Dendritic cell treated with granulocyte-macrophage colony-stimulating factor and Interleukin-4, amounts not matched to agents 40 ng/mL and 50 ng/mL, for 4 days (primary cell): ENCODE measurements around the gene SIX2.

Experiments
- H3K27ac Mint-ChIP-seq: one replicate; pipeline ENCODE4 v1.8.0; 2022; ENCODE audit warnings: mild to moderate bottlenecking, mixed read lengths
- H3K27me3 Mint-ChIP-seq: one replicate; pipeline ENCODE4 v1.8.0; 2022; ENCODE audit warnings: mild to moderate bottlenecking, mixed read lengths
- H3K36me3 Mint-ChIP-seq: one replicate; pipeline ENCODE4 v1.8.0; 2022; ENCODE audit warnings: low read depth, mixed read lengths
- H3K4me1 Mint-ChIP-seq: one replicate; pipeline ENCODE4 v1.8.0; 2022; ENCODE audit warnings: low read depth, mixed read lengths
- H3K4me3 Mint-ChIP-seq: one replicate; pipeline ENCODE4 v1.8.0; 2022; ENCODE audit warnings: mild to moderate bottlenecking, moderate library complexity, mixed read lengths
- H3K9me3 Mint-ChIP-seq: one replicate; pipeline ENCODE4 v1.8.0; 2022; ENCODE audit warnings: mixed read lengths
- intact Hi-C: fragments of 100-400 bp; cut with micrococcal nuclease; formaldehyde crosslinking; loops from one replicate; pipeline ENCODE4 v1.15.0; 2022

SIX2 gene

DNA sequence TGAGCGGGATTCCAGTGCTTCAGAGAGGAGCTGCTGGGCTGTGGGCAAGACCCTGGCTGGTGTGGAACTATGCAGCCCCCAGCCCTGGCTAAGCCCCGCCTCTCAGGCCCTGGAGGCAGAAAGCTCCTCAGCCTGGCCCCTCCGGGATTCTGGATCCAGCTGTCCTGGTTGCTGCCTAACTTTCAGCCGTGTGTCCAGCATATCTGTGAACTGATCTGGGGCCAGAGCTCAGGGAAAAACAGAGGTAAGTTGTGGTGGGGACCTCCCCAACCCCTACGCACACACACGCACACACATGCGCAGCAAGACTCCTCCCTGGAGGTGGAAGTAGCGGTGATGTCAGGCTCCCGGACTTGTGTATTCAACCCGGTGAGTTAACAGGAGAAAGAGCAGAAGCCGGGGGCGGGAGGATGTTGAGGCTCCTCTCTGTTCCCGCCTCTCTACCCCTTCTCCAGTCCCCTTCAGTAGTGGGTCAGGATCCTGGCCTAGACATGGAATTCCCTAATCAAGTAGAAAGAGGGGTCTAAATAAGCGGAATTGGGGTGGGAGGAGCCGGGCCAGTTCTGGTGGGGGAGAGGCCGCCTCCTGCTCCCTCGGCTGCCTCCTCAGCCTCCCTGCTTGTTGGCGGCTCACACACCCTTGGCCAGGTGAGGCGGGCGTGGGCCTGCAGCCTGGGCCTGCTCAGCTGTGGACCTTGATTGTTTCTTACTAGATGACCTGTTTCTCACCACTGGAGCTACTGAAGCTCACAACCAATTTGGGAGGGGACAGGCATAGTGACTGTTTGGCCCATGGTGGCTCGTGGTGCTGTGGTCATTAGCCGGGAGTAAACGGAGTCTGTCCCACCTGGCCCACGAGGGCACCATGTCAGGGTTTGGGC is 33.4 kb downstream of the SIX2 start:
- Mint-ChIP-seq H3K36me3 (no peaks in the 10 kb centered on the region), H3K27ac (no peak overlapping the region), H3K27me3 (peaks cover 26% of the 10 kb centered on the region), H3K4me1 (peaks cover 7% of the 10 kb centered on the region), H3K9me3 (no peaks in the 10 kb centered on the region), H3K4me3 (no peak overlapping the region)
- intact Hi-C loops, result no loop called here

DNA sequence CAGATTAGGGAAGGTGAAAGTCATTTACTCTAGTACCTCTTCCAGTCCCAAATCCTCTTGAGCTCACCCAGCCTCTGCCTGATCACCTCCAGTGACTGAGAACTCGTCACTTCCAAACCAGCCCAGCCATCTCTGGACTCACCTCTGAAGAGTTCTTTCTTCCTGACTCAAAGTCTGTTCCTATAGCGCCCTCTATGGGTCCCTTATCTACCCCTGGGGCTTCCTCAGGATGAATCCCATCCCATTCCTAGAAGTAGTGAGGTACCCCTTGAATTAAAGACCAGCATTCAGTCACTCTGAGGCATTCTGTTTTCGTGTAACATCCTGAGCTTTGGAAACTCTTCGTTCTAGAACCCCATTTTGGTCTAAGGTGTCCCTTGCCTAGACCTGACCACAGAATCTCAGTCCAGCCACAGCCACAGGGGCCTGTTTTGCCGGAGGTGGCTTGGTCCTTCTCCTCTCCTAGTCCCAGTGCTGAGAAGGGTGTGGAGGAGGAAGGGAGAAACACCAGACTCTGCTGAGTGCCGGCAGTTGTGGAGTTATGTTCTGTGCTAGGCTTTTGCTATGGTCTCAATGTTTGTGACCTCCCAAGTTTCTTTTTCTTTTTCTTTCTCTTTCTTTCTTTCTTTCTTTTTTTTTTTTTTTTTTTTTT is 35.1 kb downstream of the SIX2 start:
- Mint-ChIP-seq H3K36me3 (no peaks in the 10 kb centered on the region), H3K9me3 (no peaks in the 10 kb centered on the region), H3K4me1 (peaks cover 7% of the 10 kb centered on the region), H3K27ac (no peak overlapping the region), H3K27me3 (peaks cover 29% of the 10 kb centered on the region), H3K4me3 (no peak overlapping the region)
- intact Hi-C loops, result no loop called here

DNA sequence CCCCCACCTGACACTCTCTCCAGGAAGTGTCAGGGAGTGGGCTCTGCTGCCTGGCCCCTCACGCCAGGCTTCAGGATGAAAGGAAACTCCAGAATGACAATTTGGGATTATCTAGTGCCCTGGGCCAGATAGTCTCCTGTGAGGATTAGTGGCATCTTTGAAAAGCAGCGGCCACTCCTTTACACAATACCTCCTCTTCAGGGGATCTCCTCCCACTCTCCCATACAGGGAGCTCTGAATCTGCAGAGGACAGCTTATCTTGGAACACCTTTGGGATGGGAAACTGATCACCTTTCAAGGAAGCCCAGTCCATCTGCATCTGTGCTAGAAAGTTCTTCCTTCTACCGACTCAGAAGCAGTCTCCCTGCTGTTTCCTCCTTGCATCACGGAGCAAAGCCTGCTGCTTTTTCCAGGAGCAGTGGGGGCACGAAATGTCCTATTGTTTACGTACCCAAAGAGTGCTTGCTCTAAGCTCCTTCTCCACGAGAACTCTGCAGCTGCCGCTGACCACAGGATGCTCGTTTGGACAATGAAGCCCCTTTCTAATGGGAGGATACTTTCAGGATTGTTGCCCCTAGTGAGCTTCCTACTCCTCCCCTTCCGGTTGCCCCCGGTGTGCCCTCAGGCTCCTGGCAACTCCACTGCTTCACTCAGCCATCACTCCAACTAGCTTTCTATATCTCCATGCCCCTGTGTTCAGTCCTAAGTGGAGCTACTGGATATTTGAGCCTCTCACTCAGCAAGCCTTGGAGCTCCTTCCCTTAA is 36.3 kb downstream of the SIX2 start:
- Mint-ChIP-seq H3K36me3 (no peaks in the 10 kb centered on the region), H3K27ac (no peak overlapping the region), H3K27me3 (peaks cover 25% of the 10 kb centered on the region), H3K4me3 (no peak overlapping the region), H3K9me3 (no peaks in the 10 kb centered on the region), H3K4me1 (peaks cover 7% of the 10 kb centered on the region)
- intact Hi-C loops, result no loop called here

DNA sequence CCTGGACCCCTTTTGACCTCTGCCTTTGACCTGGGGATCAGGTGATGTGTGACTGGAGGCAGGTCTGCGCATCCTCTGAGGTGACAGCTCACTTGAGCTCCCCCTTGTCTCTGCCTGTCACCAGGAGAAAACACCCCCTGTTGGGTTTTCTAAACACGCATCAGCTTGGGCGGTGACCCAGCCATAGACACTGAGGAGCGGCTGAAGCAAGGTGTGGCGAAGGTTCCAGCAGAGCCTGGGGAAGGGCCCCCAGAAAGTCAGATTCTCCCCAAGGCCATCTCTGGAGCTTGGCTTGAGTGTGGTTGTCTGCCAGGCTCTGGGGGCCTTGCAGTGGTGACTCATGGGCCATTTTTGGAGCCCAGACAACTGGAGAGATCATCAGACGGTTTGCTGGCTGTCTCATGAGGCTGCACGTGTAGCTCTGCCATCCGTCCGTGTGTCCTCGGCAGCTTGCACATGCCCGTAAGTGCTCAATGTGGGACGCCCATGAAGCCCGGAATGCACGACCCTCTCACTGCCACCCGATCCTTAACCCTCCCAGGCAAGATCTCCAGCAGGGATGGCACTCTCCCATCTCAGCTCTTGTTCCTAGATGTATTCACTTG is 38.3 kb downstream of the SIX2 start:
- Mint-ChIP-seq H3K9me3 (no peaks in the 10 kb centered on the region), H3K4me3 (no peak overlapping the region), H3K4me1 (peaks cover 10% of the 10 kb centered on the region), H3K27ac (no peak overlapping the region), H3K27me3 (peaks cover 29% of the 10 kb centered on the region), H3K36me3 (no peaks in the 10 kb centered on the region)
- intact Hi-C loops, result no loop called here

DNA sequence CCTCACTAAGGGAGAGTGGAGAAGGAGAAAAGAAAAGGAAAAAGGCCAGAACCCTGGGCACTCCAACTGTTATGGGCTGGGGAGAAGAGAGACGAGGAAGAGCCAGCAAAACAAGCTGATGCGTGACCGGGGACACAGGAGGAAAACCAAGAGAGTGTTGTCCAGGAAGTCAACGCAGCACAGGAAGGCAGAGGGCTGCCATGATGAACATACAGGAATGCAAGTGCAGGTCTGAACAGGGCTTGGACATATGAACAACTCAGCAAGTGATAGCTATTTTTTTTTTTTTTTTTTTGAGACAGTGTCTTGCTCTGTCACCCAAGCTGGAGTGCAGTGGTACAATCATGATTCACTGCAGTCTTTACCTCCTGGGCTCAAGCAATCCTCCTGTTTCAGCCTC is 39.3 kb downstream of the SIX2 start:
- intact Hi-C loops, result no loop called here
- Mint-ChIP-seq H3K27ac (no peak overlapping the region), H3K36me3 (no peaks in the 10 kb centered on the region), H3K27me3 (peaks cover 26% of the 10 kb centered on the region), H3K9me3 (no peaks in the 10 kb centered on the region), H3K4me1 (peaks cover 17% of the 10 kb centered on the region), H3K4me3 (no peak overlapping the region)

DNA sequence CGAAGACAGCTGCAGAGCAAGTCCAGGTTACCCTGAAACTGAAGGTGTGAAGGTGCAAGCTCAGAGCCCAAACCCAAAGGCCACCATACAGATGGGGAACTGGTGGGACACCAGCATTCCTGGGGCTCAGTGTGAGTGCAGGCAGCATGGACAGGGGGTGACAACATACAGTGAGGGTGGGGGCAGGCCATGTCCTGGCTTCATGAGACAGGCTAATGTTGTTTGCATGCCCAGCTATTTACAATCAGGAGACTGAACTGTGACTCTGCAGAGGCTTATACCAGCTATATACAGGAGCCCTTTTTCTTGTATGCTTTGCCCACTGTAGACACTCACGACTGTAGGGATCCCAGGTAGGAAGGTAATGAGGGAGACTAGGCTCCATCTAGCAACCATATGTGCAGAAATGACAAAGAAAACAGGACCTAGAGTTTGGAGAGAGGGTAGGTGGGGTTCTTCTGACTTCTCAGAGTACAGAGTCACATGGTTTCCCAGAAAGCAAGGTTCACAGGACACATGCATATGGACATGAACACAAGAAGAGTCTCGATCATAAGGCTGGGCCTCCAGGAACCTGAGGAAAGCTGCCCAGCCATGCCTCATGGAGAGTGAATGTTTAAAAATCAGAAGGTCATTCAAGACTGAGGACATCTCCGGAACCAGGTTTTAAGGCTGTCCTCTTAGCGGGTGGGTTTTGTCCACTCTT is 41.4 kb downstream of the SIX2 start:
- Mint-ChIP-seq H3K4me1 (peaks cover 20% of the 10 kb centered on the region), H3K9me3 (no peaks in the 10 kb centered on the region), H3K36me3 (no peaks in the 10 kb centered on the region), H3K4me3 (no peak overlapping the region), H3K27me3 (peaks cover 34% of the 10 kb centered on the region), H3K27ac (no peak overlapping the region)
- intact Hi-C loops, result no loop called here

DNA sequence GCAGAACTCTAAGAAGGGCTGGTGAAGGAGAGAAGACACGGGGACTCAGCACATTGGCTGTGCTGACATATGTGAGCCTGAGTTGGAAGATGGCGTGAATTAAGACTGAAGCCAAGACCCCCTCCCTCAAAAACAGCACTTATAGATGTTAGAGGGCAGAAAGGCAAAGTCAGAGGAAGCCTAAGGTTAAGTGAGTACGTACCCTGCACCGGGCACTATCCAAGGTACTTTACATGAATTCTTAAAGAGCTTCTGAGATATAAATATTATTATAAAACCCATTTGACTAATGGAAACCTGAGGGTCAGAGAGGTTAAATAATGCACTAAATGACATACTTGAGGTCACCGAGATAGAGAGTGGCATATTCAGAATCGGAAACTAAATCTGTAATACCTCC is 42.2 kb downstream of the SIX2 start:
- Mint-ChIP-seq H3K36me3 (no peaks in the 10 kb centered on the region), H3K27me3 (peaks cover 35% of the 10 kb centered on the region), H3K4me3 (no peak overlapping the region), H3K27ac (no peak overlapping the region), H3K4me1 (peaks cover 19% of the 10 kb centered on the region), H3K9me3 (no peaks in the 10 kb centered on the region)
- intact Hi-C loops, result no loop called here

DNA sequence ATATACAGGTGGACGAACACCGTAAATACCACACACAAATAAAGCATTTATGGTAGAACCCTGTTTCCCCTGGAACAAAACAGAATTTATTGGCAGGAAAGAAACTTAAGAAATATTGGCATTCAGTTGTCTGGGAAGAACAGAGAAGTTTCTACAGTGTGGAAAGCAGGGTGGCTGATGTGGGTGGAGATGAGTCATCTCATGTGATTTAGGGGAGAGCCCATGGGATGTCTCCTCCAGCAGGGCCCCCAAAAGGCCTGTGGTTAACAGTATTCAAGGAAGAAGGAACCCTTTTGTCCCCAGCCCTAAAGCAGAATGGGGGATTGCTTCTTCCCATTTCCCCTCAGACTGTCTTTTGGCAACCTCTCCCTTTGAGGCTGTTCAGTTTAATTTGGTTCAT is 43.6 kb downstream of the SIX2 start:
- no peak overlapping the region for H3K27ac Mint-ChIP-seq
- no peaks in the 10 kb centered on the region for H3K9me3 Mint-ChIP-seq
- H3K4me3 Mint-ChIP-seq, result no peak overlapping the region
- intact Hi-C loops, result no loop called here
- H3K36me3 Mint-ChIP-seq, result no peaks in the 10 kb centered on the region
- H3K27me3 Mint-ChIP-seq, result peaks cover 37% of the 10 kb centered on the region
- H3K4me1 Mint-ChIP-seq, result peaks cover 19% of the 10 kb centered on the region

DNA sequence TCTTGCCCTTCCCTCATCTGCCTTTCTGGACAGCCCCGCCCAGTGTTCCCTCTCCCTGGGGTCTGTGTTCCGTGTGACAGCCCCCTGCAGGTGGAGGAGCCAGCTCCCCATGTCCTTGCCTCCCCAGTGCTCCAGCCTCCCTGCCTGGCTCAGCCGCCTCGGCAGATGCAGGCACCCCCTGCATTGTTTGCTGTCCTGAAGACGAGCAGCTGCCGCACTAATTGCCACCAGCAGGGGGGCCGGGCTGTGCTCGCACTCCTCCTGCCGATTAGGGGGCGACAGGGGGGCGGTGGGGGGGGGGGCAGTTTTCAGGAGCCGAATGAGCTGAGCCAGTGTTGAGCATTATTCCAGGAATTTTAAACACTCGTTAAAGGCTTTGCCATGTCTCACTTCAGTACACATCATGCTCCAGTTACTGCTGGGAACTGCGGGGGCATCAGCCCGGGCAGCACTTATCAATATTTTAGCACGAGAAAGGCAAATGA is 44.5 kb downstream of the SIX2 start:
- H3K36me3 Mint-ChIP-seq, result no peaks in the 10 kb centered on the region
- intact Hi-C loops, result no loop called here
- H3K27ac Mint-ChIP-seq, result no peak overlapping the region
- H3K9me3 Mint-ChIP-seq, result no peaks in the 10 kb centered on the region
- peaks cover 19% of the 10 kb centered on the region for H3K4me1 Mint-ChIP-seq
- H3K27me3 Mint-ChIP-seq, result peaks cover 40% of the 10 kb centered on the region
- no peak overlapping the region for H3K4me3 Mint-ChIP-seq

DNA sequence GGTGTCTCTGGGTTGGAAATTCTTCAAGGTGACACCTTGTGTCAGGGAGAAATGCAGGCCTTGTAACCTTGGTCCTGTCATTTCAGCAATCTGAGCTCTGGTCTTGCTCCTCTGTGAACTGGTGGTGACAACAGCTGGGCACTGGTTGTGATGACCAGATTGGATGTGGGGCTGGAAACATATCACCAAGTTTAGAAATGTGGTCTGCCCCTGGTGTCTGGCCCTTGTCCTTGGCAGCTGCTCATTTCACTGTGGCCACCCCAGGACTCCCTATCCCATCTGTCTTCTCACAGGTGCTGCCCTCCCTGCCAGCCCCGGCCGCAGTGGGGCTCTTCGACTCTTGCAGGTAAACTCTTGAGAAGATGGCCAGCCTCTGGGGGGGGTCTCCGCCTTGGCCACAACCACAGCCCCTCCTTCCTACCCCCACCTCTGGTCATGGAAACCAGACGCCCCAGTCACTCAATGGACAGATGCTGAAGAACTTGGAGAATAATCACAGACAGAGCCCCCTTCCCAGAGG is 47.0 kb downstream of the SIX2 start:
- Mint-ChIP-seq H3K9me3 (no peaks in the 10 kb centered on the region), H3K27me3 (peaks cover 47% of the 10 kb centered on the region), H3K36me3 (no peaks in the 10 kb centered on the region), H3K4me3 (no peak overlapping the region), H3K4me1 (peaks cover 19% of the 10 kb centered on the region), H3K27ac (no peak overlapping the region)
- intact Hi-C loops, result no loop called here

DNA sequence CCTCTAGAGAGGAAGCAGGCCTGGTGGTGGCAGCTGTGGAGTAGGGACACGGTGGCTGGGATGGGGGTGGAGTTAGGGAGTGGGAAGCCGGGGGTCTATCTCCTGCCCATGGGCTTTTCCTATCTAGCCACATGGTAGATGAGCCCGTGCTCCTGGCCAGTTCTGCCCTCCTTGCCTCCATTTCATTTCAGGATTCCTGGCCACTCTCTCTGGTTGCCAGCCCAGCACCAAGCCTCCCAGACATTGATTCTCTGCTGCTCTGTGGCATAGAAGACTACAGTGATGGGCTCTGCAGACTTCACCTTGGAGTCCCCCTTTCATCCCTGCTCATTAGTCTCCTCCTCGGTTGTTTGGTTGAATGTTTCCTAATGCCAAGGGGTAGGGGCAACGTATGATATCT is 48.4 kb downstream of the SIX2 start:
- intact Hi-C loops, result no loop called here
- no peak overlapping the region for H3K27ac Mint-ChIP-seq
- peaks cover 15% of the 10 kb centered on the region for H3K4me1 Mint-ChIP-seq

DNA sequence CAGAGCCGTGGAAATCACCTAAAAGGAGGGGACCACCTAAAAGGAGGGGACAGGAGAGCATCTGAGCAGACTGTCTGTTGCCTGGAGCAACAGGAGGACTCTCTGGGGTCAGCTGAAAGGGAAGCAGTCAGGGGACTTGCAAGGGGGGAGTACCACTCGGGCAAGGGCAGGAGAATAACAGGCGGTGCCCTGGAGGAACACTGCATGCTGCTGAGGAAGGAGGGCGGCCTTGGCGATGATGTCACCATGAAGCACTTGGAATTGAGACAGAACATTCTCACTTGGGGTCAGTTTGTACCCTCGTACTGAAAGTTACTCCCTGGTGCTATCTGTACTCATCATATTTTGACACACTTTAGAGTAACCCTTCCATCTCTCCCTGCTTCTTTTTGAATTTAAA is 49.4 kb downstream of the SIX2 start:
- no peaks in the 10 kb centered on the region for H3K9me3 Mint-ChIP-seq
- intact Hi-C loops, result loop anchor here (5.0 to 10.0 kb wide), 3 partner anchors 403 to 915 kb away; no protein-coding TSS in a partner anchor
- H3K27ac Mint-ChIP-seq, result no peak overlapping the region
- H3K36me3 Mint-ChIP-seq, result no peaks in the 10 kb centered on the region
- H3K27me3 Mint-ChIP-seq, result peaks cover 65% of the 10 kb centered on the region
- no peak overlapping the region for H3K4me3 Mint-ChIP-seq
- H3K4me1 Mint-ChIP-seq, result peaks cover 15% of the 10 kb centered on the region

More for the DNA sequence above, 48.4 kb downstream of the SIX2 start:
- H3K4me3 Mint-ChIP-seq, result no peak overlapping the region
- H3K36me3 Mint-ChIP-seq, result no peaks in the 10 kb centered on the region
- peaks cover 54% of the 10 kb centered on the region for H3K27me3 Mint-ChIP-seq
- no peaks in the 10 kb centered on the region for H3K9me3 Mint-ChIP-seq
